HepG2 (cell line): ENCODE results near the gene CCL23. TPM values are rescaled to one million over a fixed set of nuclear protein-coding genes. Genes with fewer than 3 reads are reported as not detected.
A peak's percentile ranks its signal among the peaks of the same experiment; 100 is the strongest.

Experiments used
- ADNP ChIP-seq: sonication (generic); formaldehyde crosslinking; IDR thresholded peaks from 2 replicates; pipeline ENCODE4 v1.4.0; 2020; ENCODE audit warnings: missing genetic modification reagents
- HDAC1 ChIP-seq: sonication (generic); formaldehyde crosslinking; IDR thresholded peaks from 2 replicates; pipeline ENCODE4 v1.5.1; 2020; ENCODE audit warnings: mild to moderate bottlenecking, missing genetic modification reagents
- HOXA9 ChIP-seq: sonication (generic); formaldehyde crosslinking; IDR thresholded peaks from 2 replicates; pipeline ENCODE4 v1.8.1; 2022; ENCODE audit warnings: missing genetic modification reagents, mild to moderate bottlenecking, moderate library complexity, borderline replicate concordance
- KAT7 ChIP-seq: IDR thresholded peaks from 2 replicates; pipeline ENCODE4 v1.6.1; 2018; ENCODE audit warnings: borderline replicate concordance, missing compliant biosample characterization
- SSRP1 ChIP-seq: IDR thresholded peaks from 2 replicates; pipeline ENCODE4 v1.6.1; 2016; ENCODE audit warnings: control low read depth
- U2AF1 ChIP-seq: fragments of 200-400 bp; formaldehyde crosslinking; optimal IDR thresholded peaks from 2 replicates; pipeline ENCODE3; 2017; ENCODE audit warnings: mild to moderate bottlenecking, low read depth, low read length
- ZFP41 ChIP-seq: sonication (generic); formaldehyde crosslinking; IDR thresholded peaks from 2 replicates; pipeline ENCODE4 v1.4.0; 2020; ENCODE audit warnings: mild to moderate bottlenecking, missing genetic modification reagents, borderline replicate concordance
- ZFY ChIP-seq: sonication (generic); formaldehyde crosslinking; IDR thresholded peaks from 2 replicates; pipeline ENCODE4 v1.4.0; 2020; ENCODE audit warnings: missing genetic modification reagents
- ZMYM4 ChIP-seq: sonication (generic); formaldehyde crosslinking; IDR thresholded peaks from 2 replicates; pipeline ENCODE4 v1.8.1; 2023; ENCODE audit warnings: mild to moderate bottlenecking, missing genetic modification reagents
- ZNF253 ChIP-seq: sonication (generic); formaldehyde crosslinking; IDR thresholded peaks from 2 replicates; pipeline ENCODE4 v1.8.0; 2022; ENCODE audit warnings: mild to moderate bottlenecking, missing genetic modification reagents, borderline replicate concordance
- ZNF441 ChIP-seq: sonication (generic); formaldehyde crosslinking; IDR thresholded peaks from 2 replicates; pipeline ENCODE4 v1.7.0; 2021; ENCODE audit warnings: missing genetic modification reagents, borderline replicate concordance
- ZNF547 ChIP-seq: sonication (generic); formaldehyde crosslinking; IDR thresholded peaks from 2 replicates; pipeline ENCODE4 v1.5.1; 2020; ENCODE audit warnings: mild to moderate bottlenecking, missing genetic modification reagents
- ZNF605 ChIP-seq: sonication (generic); formaldehyde crosslinking; IDR thresholded peaks from 2 replicates; pipeline ENCODE4 v1.8.0; 2022; ENCODE audit warnings: mild to moderate bottlenecking, missing genetic modification reagents
- ZNF777 ChIP-seq: sonication (generic); formaldehyde crosslinking; IDR thresholded peaks from 2 replicates; pipeline ENCODE4 v1.4.0; 2020; ENCODE audit warnings: missing genetic modification reagents
- ZSCAN20 ChIP-seq: sonication (generic); formaldehyde crosslinking; IDR thresholded peaks from 2 replicates; pipeline ENCODE4 v1.4.0; 2020; ENCODE audit warnings: missing genetic modification reagents, mild to moderate bottlenecking, borderline replicate concordance
- ZSCAN25 ChIP-seq: sonication (generic); formaldehyde crosslinking; IDR thresholded peaks from 2 replicates; pipeline ENCODE4 v1.8.0; 2022; ENCODE audit warnings: mild to moderate bottlenecking, missing genetic modification reagents
- polyA plus RNA-seq, 8 experiments: library from polyadenylated mRNA; depleted of rRNA in 3 of 8; stranded (reverse) in 7 of 8; unstranded in 1 of 8; fragments of >200 nt; fragmentation: Illumina TruSeq in 4 of 8; extraction: Trizol in 4 of 8; gene quantifications; 2 replicates each; pipeline versions ENCODE4 v1.2.1 to v1.2.3, GENCODE V29; 2011 to 2016; ENCODE audit warnings: low read depth in 4 of 8, missing spikeins in 1 of 8, mixed read lengths in 1 of 8; ENCODE audit not compliant: insufficient read depth in 1 of 8
- total RNA-seq, 5 experiments: library from RNA; depleted of rRNA; stranded (reverse); fragments of >200 nt; fragmentation: Illumina TruSeq; extraction: Trizol; gene quantifications; 2 replicates each; pipeline ENCODE4 v1.2.3, GENCODE V29; 2016; ENCODE audit warnings: low read depth in 1 of 5
- TF ChIP-seq, protein P1 (sequence below): sonication (generic); formaldehyde crosslinking; IDR thresholded peaks from 2 replicates; pipeline ENCODE4 v1.4.0; 2020; ENCODE audit warnings: low read depth, mild to moderate bottlenecking, missing genetic modification reagents
- TF ChIP-seq, protein P2 (sequence below): sonication (generic); formaldehyde crosslinking; IDR thresholded peaks from 2 replicates; pipeline ENCODE4 v1.9.0; 2021; ENCODE audit warnings: mild to moderate bottlenecking, missing genetic modification reagents
- TF ChIP-seq, protein P3 (sequence below): sonication (generic); formaldehyde crosslinking; IDR thresholded peaks from 2 replicates; pipeline ENCODE4 v1.8.1; 2023; ENCODE audit warnings: mild to moderate bottlenecking, moderate library complexity, missing genetic modification reagents

The CCL23 gene
- total and polyA plus RNA-seq, 2 of the 13 experiments (the other 11 are each of a cell fraction or from before 2014, with no cell fraction given): not detected

DNA sequence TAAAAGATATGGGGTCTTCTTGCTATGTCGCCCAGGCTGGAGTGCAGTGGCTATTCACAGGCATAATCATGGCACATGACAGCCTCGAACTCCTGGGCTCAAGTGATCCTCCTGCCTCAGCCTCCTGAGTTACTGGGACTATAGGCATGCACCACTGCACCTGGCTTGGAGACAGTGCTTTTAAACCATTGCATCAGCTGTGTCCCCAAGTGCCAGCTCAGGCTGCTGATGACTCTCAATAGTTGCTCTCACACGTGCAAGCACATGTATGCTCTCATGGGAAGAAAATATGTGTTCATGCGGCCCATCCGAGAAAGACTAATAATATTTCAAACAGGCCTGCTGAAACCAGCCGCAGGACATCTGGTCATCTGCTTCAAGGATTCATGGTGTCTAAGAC lies 45.2 kb downstream of the CCL23 start (continued):
- TF ChIP-seq, protein P1, sequence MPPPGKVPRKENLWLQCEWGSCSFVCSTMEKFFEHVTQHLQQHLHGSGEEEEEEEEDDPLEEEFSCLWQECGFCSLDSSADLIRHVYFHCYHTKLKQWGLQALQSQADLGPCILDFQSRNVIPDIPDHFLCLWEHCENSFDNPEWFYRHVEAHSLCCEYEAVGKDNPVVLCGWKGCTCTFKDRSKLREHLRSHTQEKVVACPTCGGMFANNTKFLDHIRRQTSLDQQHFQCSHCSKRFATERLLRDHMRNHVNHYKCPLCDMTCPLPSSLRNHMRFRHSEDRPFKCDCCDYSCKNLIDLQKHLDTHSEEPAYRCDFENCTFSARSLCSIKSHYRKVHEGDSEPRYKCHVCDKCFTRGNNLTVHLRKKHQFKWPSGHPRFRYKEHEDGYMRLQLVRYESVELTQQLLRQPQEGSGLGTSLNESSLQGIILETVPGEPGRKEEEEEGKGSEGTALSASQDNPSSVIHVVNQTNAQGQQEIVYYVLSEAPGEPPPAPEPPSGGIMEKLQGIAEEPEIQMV (CRISPR knock-in tag): no peak
- TF ChIP-seq U2AF1 (no peak), ZNF253 (CRISPR knock-in tag) (no peak), ZFP41 (CRISPR knock-in tag) (no peak), ZNF547 (CRISPR knock-in tag) (no peak), ZSCAN25 (CRISPR knock-in tag) (no peak), ZFY (0 out of 2 replicates have a peak, but pooled peaks have one; percentile 11), SSRP1 (CRISPR knock-in tag) (no peak), ZNF605 (CRISPR knock-in tag) (no peak), ZMYM4 (CRISPR knock-in tag) (no peak), ADNP (CRISPR knock-in tag) (peak; percentile 73; the same call in 1 of the 2 replicates), ZNF441 (CRISPR knock-in tag) (no peak), ZNF777 (0 out of 2 replicates have a peak, but pooled peaks have one; percentile 14), ZSCAN20 (CRISPR knock-in tag) (no peak), KAT7 (peak; percentile 7; the same call in 1 of the 2 replicates), HOXA9 (no peak), HDAC1 (CRISPR knock-in tag) (no peak; the same call in 1 of the 2 replicates)
- TF ChIP-seq, protein P2, sequence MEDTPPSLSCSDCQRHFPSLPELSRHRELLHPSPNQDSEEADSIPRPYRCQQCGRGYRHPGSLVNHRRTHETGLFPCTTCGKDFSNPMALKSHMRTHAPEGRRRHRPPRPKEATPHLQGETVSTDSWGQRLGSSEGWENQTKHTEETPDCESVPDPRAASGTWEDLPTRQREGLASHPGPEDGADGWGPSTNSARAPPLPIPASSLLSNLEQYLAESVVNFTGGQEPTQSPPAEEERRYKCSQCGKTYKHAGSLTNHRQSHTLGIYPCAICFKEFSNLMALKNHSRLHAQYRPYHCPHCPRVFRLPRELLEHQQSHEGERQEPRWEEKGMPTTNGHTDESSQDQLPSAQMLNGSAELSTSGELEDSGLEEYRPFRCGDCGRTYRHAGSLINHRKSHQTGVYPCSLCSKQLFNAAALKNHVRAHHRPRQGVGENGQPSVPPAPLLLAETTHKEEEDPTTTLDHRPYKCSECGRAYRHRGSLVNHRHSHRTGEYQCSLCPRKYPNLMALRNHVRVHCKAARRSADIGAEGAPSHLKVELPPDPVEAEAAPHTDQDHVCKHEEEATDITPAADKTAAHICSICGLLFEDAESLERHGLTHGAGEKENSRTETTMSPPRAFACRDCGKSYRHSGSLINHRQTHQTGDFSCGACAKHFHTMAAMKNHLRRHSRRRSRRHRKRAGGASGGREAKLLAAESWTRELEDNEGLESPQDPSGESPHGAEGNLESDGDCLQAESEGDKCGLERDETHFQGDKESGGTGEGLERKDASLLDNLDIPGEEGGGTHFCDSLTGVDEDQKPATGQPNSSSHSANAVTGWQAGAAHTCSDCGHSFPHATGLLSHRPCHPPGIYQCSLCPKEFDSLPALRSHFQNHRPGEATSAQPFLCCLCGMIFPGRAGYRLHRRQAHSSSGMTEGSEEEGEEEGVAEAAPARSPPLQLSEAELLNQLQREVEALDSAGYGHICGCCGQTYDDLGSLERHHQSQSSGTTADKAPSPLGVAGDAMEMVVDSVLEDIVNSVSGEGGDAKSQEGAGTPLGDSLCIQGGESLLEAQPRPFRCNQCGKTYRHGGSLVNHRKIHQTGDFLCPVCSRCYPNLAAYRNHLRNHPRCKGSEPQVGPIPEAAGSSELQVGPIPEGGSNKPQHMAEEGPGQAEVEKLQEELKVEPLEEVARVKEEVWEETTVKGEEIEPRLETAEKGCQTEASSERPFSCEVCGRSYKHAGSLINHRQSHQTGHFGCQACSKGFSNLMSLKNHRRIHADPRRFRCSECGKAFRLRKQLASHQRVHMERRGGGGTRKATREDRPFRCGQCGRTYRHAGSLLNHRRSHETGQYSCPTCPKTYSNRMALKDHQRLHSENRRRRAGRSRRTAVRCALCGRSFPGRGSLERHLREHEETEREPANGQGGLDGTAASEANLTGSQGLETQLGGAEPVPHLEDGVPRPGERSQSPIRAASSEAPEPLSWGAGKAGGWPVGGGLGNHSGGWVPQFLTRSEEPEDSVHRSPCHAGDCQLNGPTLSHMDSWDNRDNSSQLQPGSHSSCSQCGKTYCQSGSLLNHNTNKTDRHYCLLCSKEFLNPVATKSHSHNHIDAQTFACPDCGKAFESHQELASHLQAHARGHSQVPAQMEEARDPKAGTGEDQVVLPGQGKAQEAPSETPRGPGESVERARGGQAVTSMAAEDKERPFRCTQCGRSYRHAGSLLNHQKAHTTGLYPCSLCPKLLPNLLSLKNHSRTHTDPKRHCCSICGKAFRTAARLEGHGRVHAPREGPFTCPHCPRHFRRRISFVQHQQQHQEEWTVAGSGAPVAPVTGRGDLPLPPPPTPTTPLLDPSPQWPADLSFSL: no peak
- TF ChIP-seq, protein P3, sequence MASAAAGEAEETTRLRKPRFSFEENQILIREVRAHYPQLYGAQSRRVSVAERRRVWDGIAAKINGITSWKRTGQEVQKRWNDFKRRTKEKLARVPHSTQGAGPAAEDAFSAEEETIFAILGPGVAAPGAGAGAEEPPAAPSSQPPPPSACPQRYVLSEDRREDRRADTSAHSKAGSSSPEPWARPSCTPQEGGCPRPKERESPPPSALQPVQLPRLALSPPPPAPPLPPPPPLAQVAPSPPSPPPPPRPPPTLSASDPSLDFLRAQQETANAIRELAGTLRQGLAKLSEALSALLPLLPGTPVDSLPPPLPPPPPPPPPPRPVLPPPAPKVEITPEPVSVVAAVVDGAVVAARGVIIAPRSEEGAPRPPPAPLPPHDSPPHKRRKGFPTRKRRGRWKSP (CRISPR knock-in tag): no peak
